HG03095 (cell line): ENCODE data around the gene APCDD1.

Source experiments
- ATAC-seq: cut with Tn5 transposase; IDR thresholded peaks from one replicate; pipeline ENCODE4 v1.9.1; 2021; ENCODE audit warnings: moderate library complexity; ENCODE audit not compliant: unreplicated experiment

Gene APCDD1

GRCh38 chr18:10453806-10454680 lies at the start of gene APCDD1:
Gene APCDD1, plus strand, starts transcription at chr18:10454635. Its CDS starts 347 bp downstream, at chr18:10454982.
- no peak for ATAC-seq

- ATAC-seq, result no peak
Observed at GRCh38 chr18:10405014-10405493, 49.4 kb upstream of the APCDD1 start.

GRCh38 chr18:10405816-10406663 lies 48.4 kb upstream of the APCDD1 start:
- no peak for ATAC-seq

GRCh38 chr18:10408131-10408530 lies 46.3 kb upstream of the APCDD1 start:
- no peak for ATAC-seq

- no peak for ATAC-seq
Observed at GRCh38 chr18:10409041-10409440, 45.4 kb upstream of the APCDD1 start.

- ATAC-seq, result no peak
Observed at GRCh38 chr18:10410472-10411308, 43.7 kb upstream of the APCDD1 start.

GRCh38 chr18:10412933-10413332 lies 41.5 kb upstream of the APCDD1 start:
- ATAC-seq, result no peak

GRCh38 chr18:10413722-10414121 lies 40.7 kb upstream of the APCDD1 start:
- ATAC-seq, result no peak

GRCh38 chr18:10414293-10414842 lies 40.1 kb upstream of the APCDD1 start:
- no peak for ATAC-seq

GRCh38 chr18:10416065-10416464 lies 38.4 kb upstream of the APCDD1 start:
- no peak for ATAC-seq

GRCh38 chr18:10417191-10417590 lies 37.2 kb upstream of the APCDD1 start:
- no peak for ATAC-seq

GRCh38 chr18:10417664-10418063 lies 36.8 kb upstream of the APCDD1 start:
- no peak for ATAC-seq

- ATAC-seq, result no peak
Observed at GRCh38 chr18:10418836-10419235, 35.6 kb upstream of the APCDD1 start.

- ATAC-seq, result no peak
Observed at GRCh38 chr18:10419420-10420103, 34.9 kb upstream of the APCDD1 start.

- no peak for ATAC-seq
Observed at GRCh38 chr18:10420561-10421352, 33.7 kb upstream of the APCDD1 start.

- no peak for ATAC-seq
Observed at GRCh38 chr18:10421859-10422258, 32.6 kb upstream of the APCDD1 start.

- no peak for ATAC-seq
Observed at GRCh38 chr18:10422731-10423130, 31.7 kb upstream of the APCDD1 start.

- ATAC-seq, result no peak
Observed at GRCh38 chr18:10424585-10425307, 29.7 kb upstream of the APCDD1 start.
